ENCODE data around the gene MOV10. TPM values are rescaled to one million over a fixed set of nuclear protein-coding genes. Genes with fewer than 3 reads are reported as not detected.
A peak's percentile ranks its signal among the peaks of the same experiment; 100 is the strongest.
"Not testable (repeated sequence)": the region's sequence is repeated elsewhere in the genome, so short reads cannot be mapped to it uniquely, and the experiment has no call there.

MOV10 gene
- total RNA-seq, 1 donor = 38.7 TPM

DNA sequence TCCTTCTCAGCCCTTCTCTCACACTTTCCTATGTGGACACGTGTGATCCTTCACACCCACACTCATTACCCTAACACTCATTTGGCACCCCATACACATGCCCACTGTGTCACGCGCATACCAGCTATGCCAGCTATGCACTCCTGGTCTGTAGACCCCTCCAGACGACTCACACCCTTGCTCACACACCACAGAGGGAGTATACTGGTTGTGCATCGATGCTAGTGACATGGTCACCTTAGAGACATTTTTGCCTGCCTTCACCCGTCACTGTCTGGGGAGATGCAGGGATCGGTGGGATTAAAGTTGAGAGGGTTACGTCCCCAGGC lies 49.0 kb downstream of the MOV10 start:
- peak overlapping the region; percentile 78 for H2AFZ ChIP-seq (ENCODE audit: low read length)
- no peaks in the 10 kb centered on the region for H4K20me1 ChIP-seq (ENCODE audit: insufficient read depth, low read length)
- TF ChIP-seq, protein P1, sequence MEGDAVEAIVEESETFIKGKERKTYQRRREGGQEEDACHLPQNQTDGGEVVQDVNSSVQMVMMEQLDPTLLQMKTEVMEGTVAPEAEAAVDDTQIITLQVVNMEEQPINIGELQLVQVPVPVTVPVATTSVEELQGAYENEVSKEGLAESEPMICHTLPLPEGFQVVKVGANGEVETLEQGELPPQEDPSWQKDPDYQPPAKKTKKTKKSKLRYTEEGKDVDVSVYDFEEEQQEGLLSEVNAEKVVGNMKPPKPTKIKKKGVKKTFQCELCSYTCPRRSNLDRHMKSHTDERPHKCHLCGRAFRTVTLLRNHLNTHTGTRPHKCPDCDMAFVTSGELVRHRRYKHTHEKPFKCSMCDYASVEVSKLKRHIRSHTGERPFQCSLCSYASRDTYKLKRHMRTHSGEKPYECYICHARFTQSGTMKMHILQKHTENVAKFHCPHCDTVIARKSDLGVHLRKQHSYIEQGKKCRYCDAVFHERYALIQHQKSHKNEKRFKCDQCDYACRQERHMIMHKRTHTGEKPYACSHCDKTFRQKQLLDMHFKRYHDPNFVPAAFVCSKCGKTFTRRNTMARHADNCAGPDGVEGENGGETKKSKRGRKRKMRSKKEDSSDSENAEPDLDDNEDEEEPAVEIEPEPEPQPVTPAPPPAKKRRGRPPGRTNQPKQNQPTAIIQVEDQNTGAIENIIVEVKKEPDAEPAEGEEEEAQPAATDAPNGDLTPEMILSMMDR (IDR thresholded peaks at IDR 0.05; ENCODE audit: extremely low read depth, low read depth, low read length) = no peak
- H3K4me1 ChIP-seq (ENCODE audit: insufficient read depth, low read length) = peaks cover 16% of the 10 kb centered on the region
- no peaks in the 10 kb centered on the region for H3K79me2 ChIP-seq (ENCODE audit: insufficient read depth, low read length)
- peak overlapping the region; percentile 33 for H3K27ac ChIP-seq (ENCODE audit: low read depth, low read length)
- DNase-seq (ENCODE audit: insufficient read length, low spot score, missing footprints) = no peak
- H3K4me2 ChIP-seq (ENCODE audit: insufficient read depth, low read length) = peak overlapping the region; percentile 43
- H3K4me3 ChIP-seq (ENCODE audit: insufficient read depth, low read length) = no peak overlapping the region
- H3K36me3 ChIP-seq (ENCODE audit: insufficient read depth, low read length) = no peaks in the 10 kb centered on the region
- no peaks in the 10 kb centered on the region for H3K9me3 ChIP-seq (ENCODE audit: low read depth, low read length)
- no peaks in the 10 kb centered on the region for H3K27me3 ChIP-seq (ENCODE audit: insufficient read depth, low read length)

DNA sequence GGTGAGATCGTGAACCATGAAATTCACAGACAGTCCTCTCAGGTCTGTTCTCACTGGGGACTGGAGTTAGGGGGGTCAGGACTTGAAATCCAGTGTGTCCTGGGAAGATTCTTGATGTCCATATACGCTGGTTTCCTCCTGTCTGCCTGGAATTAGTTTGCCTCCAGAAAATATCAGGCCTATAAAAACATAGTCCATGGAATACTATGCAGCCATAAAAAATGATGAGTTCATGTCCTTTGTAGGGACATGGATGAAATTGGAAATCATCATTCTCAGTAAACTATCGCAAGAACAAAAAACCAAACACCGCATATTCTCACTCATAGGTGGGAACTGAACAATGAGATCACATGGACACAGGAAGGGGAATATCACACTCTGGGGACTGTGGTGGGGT lies 49.8 kb downstream of the MOV10 start:
- H3K4me3 ChIP-seq (ENCODE audit: insufficient read depth, low read length); H3K27ac ChIP-seq (ENCODE audit: low read depth, low read length); H3K4me2 ChIP-seq (ENCODE audit: insufficient read depth, low read length); H3K9me3 ChIP-seq (ENCODE audit: low read depth, low read length); H2AFZ ChIP-seq (ENCODE audit: low read length); DNase-seq (ENCODE audit: insufficient read length, low spot score, missing footprints); H4K20me1 ChIP-seq (ENCODE audit: insufficient read depth, low read length); H3K27me3 ChIP-seq (ENCODE audit: insufficient read depth, low read length); H3K79me2 ChIP-seq (ENCODE audit: insufficient read depth, low read length); H3K36me3 ChIP-seq (ENCODE audit: insufficient read depth, low read length): not testable (repeated sequence)
- H3K4me1 ChIP-seq (ENCODE audit: insufficient read depth, low read length) = peaks cover 14% of the 10 kb centered on the region

DNA sequence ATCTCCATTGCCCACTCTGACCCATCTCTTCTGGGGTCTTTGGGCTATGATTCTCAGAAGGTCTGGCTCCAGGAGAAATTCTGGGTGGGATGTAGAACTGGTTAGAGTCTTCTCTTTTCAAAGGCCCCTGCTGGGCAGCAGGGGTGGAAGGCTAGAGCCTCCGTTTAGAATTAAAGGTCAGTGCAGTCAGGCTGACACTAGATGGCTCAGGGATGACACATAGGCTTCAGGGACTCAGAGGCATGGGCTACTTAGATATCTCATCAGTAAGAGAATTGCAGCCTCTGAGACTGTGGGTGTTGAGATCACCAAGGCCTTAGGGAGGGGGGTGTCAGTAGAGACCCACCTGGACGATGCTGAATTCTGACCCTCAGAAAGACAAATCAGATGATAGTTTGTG lies 53.3 kb downstream of the MOV10 start:
- H2AFZ ChIP-seq (ENCODE audit: low read length) = no peak overlapping the region
- peaks cover 9% of the 10 kb centered on the region for H3K4me1 ChIP-seq (ENCODE audit: insufficient read depth, low read length)
- no peaks in the 10 kb centered on the region for H3K27me3 ChIP-seq (ENCODE audit: insufficient read depth, low read length)
- no peaks in the 10 kb centered on the region for H3K79me2 ChIP-seq (ENCODE audit: insufficient read depth, low read length)
- TF ChIP-seq, protein P1 (IDR thresholded peaks at IDR 0.05; ENCODE audit: extremely low read depth, low read depth, low read length) = peak; percentile 36
- DNase-seq (ENCODE audit: insufficient read length, low spot score, missing footprints) = peak; percentile 93
- H3K4me3 ChIP-seq (ENCODE audit: insufficient read depth, low read length) = no peak overlapping the region
- H3K27ac ChIP-seq (ENCODE audit: low read depth, low read length) = no peak overlapping the region
- no peak overlapping the region for H3K4me2 ChIP-seq (ENCODE audit: insufficient read depth, low read length)
- no peaks in the 10 kb centered on the region for H4K20me1 ChIP-seq (ENCODE audit: insufficient read depth, low read length)
- H3K9me3 ChIP-seq (ENCODE audit: low read depth, low read length) = no peaks in the 10 kb centered on the region
- H3K36me3 ChIP-seq (ENCODE audit: insufficient read depth, low read length) = no peaks in the 10 kb centered on the region

DNA sequence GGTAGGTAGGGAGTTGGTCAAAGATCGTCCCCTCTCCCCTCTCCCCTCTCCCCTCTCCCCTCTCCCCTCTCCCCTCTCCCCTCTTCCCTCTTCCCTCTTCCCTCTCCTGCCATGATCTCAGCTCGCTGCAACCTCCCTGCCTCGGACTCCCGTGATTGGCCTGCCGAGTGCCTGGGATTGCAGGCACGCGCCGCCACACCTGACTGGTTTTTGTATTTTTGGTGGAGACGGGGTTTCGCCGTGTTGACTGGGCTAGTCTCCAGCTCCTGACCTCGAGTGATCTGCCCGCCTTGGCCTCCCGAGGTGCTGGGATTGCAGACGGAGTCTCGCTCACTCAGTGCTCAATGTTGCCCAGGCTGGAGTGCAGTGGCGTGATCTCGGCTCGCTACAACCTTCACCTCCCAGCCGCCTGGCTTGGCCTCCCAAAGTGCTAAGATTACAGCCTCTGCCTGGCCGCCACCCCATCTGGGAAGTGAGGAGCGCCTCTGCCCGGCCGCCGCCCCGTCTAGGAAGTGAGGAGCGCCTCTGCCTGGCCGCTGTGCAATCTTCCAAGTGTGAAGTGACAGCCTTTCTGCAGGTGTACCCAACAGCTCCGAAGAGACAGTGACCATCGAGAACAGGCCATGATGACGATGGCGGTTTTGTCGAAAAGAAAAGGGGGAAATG lies 54.0 kb downstream of the MOV10 start:
- not testable (repeated sequence) for DNase-seq (ENCODE audit: insufficient read length, low spot score, missing footprints); H3K4me1 ChIP-seq (ENCODE audit: insufficient read depth, low read length); H3K79me2 ChIP-seq (ENCODE audit: insufficient read depth, low read length); H3K36me3 ChIP-seq (ENCODE audit: insufficient read depth, low read length); H3K27me3 ChIP-seq (ENCODE audit: insufficient read depth, low read length); H3K27ac ChIP-seq (ENCODE audit: low read depth, low read length); H4K20me1 ChIP-seq (ENCODE audit: insufficient read depth, low read length); H3K4me2 ChIP-seq (ENCODE audit: insufficient read depth, low read length); H3K4me3 ChIP-seq (ENCODE audit: insufficient read depth, low read length); H2AFZ ChIP-seq (ENCODE audit: low read length); H3K9me3 ChIP-seq (ENCODE audit: low read depth, low read length)

DNA sequence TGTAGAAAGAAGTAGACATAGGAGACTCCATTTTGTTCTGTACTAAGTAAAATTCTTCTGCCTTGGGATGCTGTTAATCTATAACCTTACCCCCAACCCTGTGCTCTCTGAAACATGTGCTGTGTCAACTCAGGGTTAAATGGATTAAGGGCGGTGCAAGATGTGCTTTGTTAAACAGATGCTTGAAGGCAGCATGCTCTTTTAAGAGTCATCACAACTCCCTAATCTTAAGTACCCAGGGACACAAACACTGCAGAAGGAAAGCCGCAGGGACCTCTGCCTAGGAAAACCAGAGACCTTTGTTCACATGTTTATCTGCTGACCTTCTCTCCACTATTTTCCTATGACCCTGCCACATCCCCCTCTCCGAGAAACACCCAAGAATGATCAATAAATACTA lies 54.6 kb downstream of the MOV10 start:
- not testable (repeated sequence) for H3K27me3 ChIP-seq (ENCODE audit: insufficient read depth, low read length); H3K27ac ChIP-seq (ENCODE audit: low read depth, low read length); H3K4me2 ChIP-seq (ENCODE audit: insufficient read depth, low read length); H4K20me1 ChIP-seq (ENCODE audit: insufficient read depth, low read length); H3K9me3 ChIP-seq (ENCODE audit: low read depth, low read length); H3K36me3 ChIP-seq (ENCODE audit: insufficient read depth, low read length); H2AFZ ChIP-seq (ENCODE audit: low read length); H3K79me2 ChIP-seq (ENCODE audit: insufficient read depth, low read length); H3K4me3 ChIP-seq (ENCODE audit: insufficient read depth, low read length); H3K4me1 ChIP-seq (ENCODE audit: insufficient read depth, low read length); DNase-seq (ENCODE audit: insufficient read length, low spot score, missing footprints)
